Upper lobe of left lung (tissue), 4 donors: ENCODE results near the gene OSBPL2.

Experiments used
- CTCF ChIP-seq, 6 experiments: fragments of 450-650 bp in 4 of 6; fragments of 200-600 bp in 2 of 6; sonication (generic) in 2 of 6; IDR thresholded peaks; one replicate each; pipeline ENCODE4 v1.5.1; 2016 to 2019; ENCODE audit warnings: antibody characterized with exemption in 6 of 6
- POLR2A ChIP-seq, 4 donors: fragments of 450-650 bp; IDR thresholded peaks; one replicate each; pipeline ENCODE4 v1.5.1; 2016 to 2017; ENCODE audit warnings: antibody characterized with exemption in 4 of 4, mild to moderate bottlenecking in 2 of 4

- no peak for TF ChIP-seq CTCF (IDR thresholded peaks at IDR 0.05)
- TF ChIP-seq POLR2A (IDR thresholded peaks at IDR 0.05): no peak
Measured at GRCh38 chr20:62211769-62212288, 26.5 kb upstream of the OSBPL2 start.
